ENCODE data around the gene PPP1R9B. TPM values are rescaled to one million over a fixed set of nuclear protein-coding genes. Genes with fewer than 3 reads are reported as not detected.

The PPP1R9B gene
- total RNA-seq, 1 donor from 2014 or later: 103 TPM

DNA sequence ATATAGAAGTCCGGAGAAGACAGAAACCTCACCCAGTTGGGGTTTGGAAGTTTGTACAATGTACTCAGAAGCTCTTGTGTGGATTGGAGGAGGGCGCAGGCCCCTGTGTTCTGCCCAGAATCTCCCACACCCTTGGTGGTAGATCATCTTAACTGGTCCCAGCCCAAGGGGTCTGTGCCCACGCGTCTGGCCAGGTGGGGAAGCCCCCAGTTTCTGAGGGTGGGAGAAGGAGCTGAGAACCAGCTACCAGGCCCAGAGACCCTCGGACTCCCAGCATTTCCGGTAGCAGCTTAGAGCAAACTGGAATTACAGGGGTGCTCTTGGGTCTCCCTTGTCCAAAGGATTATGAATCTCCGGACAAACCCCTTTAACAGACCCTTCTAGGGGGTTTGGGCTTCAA lies 2.3 kb upstream of the PPP1R9B start:
- no peak for TF ChIP-seq CTCF (IDR thresholded peaks at IDR 0.05)
- no peaks in the 10 kb centered on the region for H3K27me3 ChIP-seq
- intact Hi-C loops (cut with DNase I): no loop called here
- DNase-seq (no peak), ATAC-seq (no peak)
- peaks cover 34% of the 10 kb centered on the region for H3K4me1 ChIP-seq
- H3K9me3 ChIP-seq: no peaks in the 10 kb centered on the region
- H3K4me3 ChIP-seq: no peak overlapping the region
- peak overlapping the region; percentile 82 for H3K27ac ChIP-seq
- no peaks in the 10 kb centered on the region for H3K36me3 ChIP-seq

GRCh38 chr17:50151937-50152547 lies 1.6 kb upstream of the PPP1R9B start:
- DNase-seq (peak; percentile 87), ATAC-seq (peak; percentile 78)
- Histone ChIP-seq H3K4me3 (peak overlapping the region; percentile 84), H3K9me3 (no peaks in the 10 kb centered on the region), H3K36me3 (no peaks in the 10 kb centered on the region), H3K27me3 (no peaks in the 10 kb centered on the region), H3K4me1 (peaks cover 39% of the 10 kb centered on the region), H3K27ac (peak overlapping the region; percentile 82)
- intact Hi-C loops (cut with DNase I): no loop called here
- TF ChIP-seq CTCF (IDR thresholded peaks at IDR 0.05): no peak

DNA sequence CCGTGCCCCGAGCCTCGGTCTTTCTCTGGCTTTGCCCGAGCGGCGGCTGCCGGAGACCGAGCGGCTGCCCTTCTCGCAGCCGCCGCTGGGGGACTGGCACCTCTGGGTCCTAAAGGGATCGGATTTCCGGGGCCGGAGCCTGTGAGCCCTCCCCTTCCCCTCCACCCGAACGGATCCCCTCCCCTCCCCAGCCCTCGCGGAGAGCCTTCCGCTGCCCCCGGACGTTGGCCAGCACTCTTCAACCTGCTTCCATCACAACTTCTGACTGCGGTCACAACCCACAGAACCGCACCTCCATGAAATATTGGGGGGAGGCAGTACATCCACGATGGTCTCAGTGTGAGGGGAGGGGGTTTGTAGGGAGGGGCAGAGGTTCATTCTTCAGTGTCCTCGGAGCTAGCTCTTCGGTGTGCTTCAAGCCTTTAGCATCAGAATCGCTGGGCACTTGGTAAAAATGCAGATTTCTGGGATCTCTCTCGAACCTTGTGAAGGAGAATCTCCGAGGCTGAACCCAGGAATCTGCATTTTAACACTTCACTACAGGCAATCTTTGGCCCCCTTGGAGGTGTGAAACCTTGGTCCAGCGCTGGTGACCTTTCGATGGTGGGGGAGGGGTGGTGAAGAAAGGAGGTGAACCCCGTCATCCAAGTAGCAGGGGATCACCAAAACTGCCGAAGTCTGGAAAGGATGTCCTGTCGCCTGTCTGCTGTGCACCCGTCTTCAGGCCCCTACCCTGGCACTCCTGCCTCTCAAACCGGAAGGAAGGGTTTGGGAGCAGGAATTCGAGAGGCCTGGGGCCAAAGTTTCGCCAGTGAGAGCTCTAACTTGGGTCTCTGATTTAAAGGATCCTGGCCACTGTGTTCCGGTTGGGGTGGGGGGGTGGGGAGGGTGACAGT lies 812 bp upstream of the PPP1R9B start:
- intact Hi-C loops (cut with DNase I): no loop called here
- no peaks in the 10 kb centered on the region for H3K9me3 ChIP-seq

GRCh38 chr17:50149417-50150353 lies 792 bp downstream of the PPP1R9B start:
- Histone ChIP-seq H3K27ac (peak overlapping the region; percentile 82), H3K27me3 (no peaks in the 10 kb centered on the region), H3K4me3 (peak overlapping the region; percentile 84), H3K4me1 (peaks cover 48% of the 10 kb centered on the region), H3K36me3 (peaks cover 7% of the 10 kb centered on the region), H3K9me3 (no peaks in the 10 kb centered on the region)
- peak; percentile 5 for TF ChIP-seq CTCF (IDR thresholded peaks at IDR 0.05)
- DNase-seq (peak; percentile 86), ATAC-seq (peak; percentile 40)
- intact Hi-C loops (cut with DNase I): no loop called here

More for the DNA sequence above, 812 bp upstream of the PPP1R9B start:
- Histone ChIP-seq H3K27me3 (no peaks in the 10 kb centered on the region), H3K4me1 (peaks cover 47% of the 10 kb centered on the region), H3K36me3 (no peaks in the 10 kb centered on the region), H3K4me3 (peak overlapping the region; percentile 84), H3K27ac (peak overlapping the region; percentile 82)
- DNase-seq: peak; percentile 95
- peak; percentile 82 for ATAC-seq
- TF ChIP-seq CTCF (IDR thresholded peaks at IDR 0.05): peak; percentile 55

DNA sequence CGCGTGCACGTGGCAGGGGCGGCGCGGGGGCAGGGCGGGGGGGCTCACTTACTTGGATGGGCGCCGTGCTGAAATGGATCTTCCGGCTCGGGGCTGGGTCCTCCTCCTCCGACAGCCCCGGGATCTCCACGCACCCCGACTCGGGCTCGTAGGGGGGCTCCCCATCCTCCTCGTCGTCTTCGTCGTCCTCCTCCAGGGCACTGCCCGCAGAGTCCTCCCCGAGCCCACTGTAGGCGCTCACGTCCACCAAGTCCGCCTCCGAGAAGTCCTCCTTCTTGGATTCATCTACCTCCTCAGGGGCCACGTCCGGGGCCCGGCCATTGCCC lies 1.4 kb downstream of the PPP1R9B start:
- Histone ChIP-seq H3K27me3 (no peaks in the 10 kb centered on the region), H3K9me3 (no peaks in the 10 kb centered on the region), H3K27ac (peak overlapping the region; percentile 82), H3K36me3 (peaks cover 13% of the 10 kb centered on the region), H3K4me1 (peaks cover 42% of the 10 kb centered on the region), H3K4me3 (peak overlapping the region; percentile 84)
- TF ChIP-seq CTCF (IDR thresholded peaks at IDR 0.05): no peak
- intact Hi-C loops (cut with DNase I): no loop called here
- DNase-seq: no peak
- ATAC-seq: no peak

Measured in upper lobe of right lung (tissue), 1 donor.